H1 (cell line): Measurements from ENCODE around the gene CAMTA1. TPM values are rescaled to one million over a fixed set of nuclear protein-coding genes. Genes with fewer than 3 reads are reported as not detected.

ENCODE experiments used
- CTCF ChIA-PET: fragments of 300-600 bp; sonication (Branson Sonifier 250); formaldehyde crosslinking; loops from one replicate; lab custom pipeline; 2021; ENCODE audit not compliant: partially characterized antibody; lab: Charles Lee
- POLR2A ChIA-PET: fragments of 300-600 bp; sonication (Branson Sonifier 250); formaldehyde crosslinking; loops from one replicate; lab custom pipeline; 2021; ENCODE audit warnings: inconsistent platforms; ENCODE audit not compliant: partially characterized antibody; lab: Charles Lee
- DNase-seq, 2 experiments: peaks; one replicate each; pipeline versions ENCODE4 v3.0.0 to v3.0.0-alpha.2; 2010 to 2022; ENCODE audit warnings: low spot score in 2 of 2, low read depth in 1 of 2, mixed read lengths in 1 of 2
- FAIRE-seq: peaks from 2 replicates; lab custom pipeline; 2011; peaks lifted over from hg19 to GRCh38; lab: Jason Lieb, UNC
- H2AFZ ChIP-seq: 2 replicates; pipeline ENCODE4 v1.8.1; 2012; ENCODE audit warnings: low read length, inconsistent platforms
- H2AK5ac ChIP-seq: 2 replicates; pipeline ENCODE4 v1.6.1; 2013; ENCODE audit warnings: low read depth, low read length
- H2BK120ac ChIP-seq: replicated peaks from 2 replicates; pipeline ENCODE3; 2013; ENCODE audit warnings: low read depth, low read length, inconsistent platforms
- H2BK12ac ChIP-seq: 2 replicates; pipeline ENCODE4 v1.6.1; 2013; ENCODE audit warnings: low read depth, low read length
- H2BK15ac ChIP-seq: 2 replicates; pipeline ENCODE4 v1.6.1; 2013; ENCODE audit warnings: low read length
- H2BK20ac ChIP-seq: 2 replicates; pipeline ENCODE4 v1.6.1; 2013; ENCODE audit warnings: low read length
- H2BK5ac ChIP-seq: 2 replicates; pipeline ENCODE4 v1.6.1; 2013; ENCODE audit warnings: low read depth, low read length
- H3K14ac ChIP-seq: 2 replicates; pipeline ENCODE4 v1.6.1; 2013; ENCODE audit warnings: inconsistent platforms; ENCODE audit not compliant: insufficient read length
- H3K18ac ChIP-seq: 2 replicates; pipeline ENCODE4 v1.6.1; 2013; ENCODE audit warnings: low read length; ENCODE audit errors: extremely low read depth
- H3K23ac ChIP-seq: 2 replicates; pipeline ENCODE4 v1.6.1; 2013; ENCODE audit warnings: inconsistent platforms; ENCODE audit not compliant: insufficient read length
- H3K23me2 ChIP-seq: 2 replicates; pipeline ENCODE4 v1.6.1; 2013; ENCODE audit warnings: low read depth, low read length
- H3K27ac ChIP-seq: 2 replicates; pipeline ENCODE4 v1.6.1; 2011; ENCODE audit warnings: low read depth, low read length, inconsistent platforms
- H3K27me3 ChIP-seq, 4 experiments: replicated peaks in 1 of 4; 1 replicate in 1 of 4; 2 replicates in 3 of 4; pipeline versions ENCODE4 v1.6.1 to v1.8.1; 2011 to 2013; ENCODE audit warnings: low read length in 3 of 4, mild to moderate bottlenecking in 3 of 4, inconsistent platforms in 2 of 4, mixed read lengths in 2 of 4, moderate library complexity in 1 of 4; ENCODE audit not compliant: control insufficient read depth in 3 of 4, insufficient read depth in 3 of 4; ENCODE audit errors: extremely low read depth in 1 of 4
- H3K36me3 ChIP-seq, 4 experiments: 2 replicates each; pipeline versions ENCODE4 v1.6.1 to v1.8.1; 2011 to 2013; ENCODE audit warnings: mild to moderate bottlenecking in 4 of 4, low read length in 3 of 4, moderate library complexity in 2 of 4, control low read depth in 1 of 4, inconsistent platforms in 1 of 4; ENCODE audit not compliant: insufficient read depth in 4 of 4, control insufficient read depth in 2 of 4
- H3K4ac ChIP-seq: replicated peaks from 2 replicates; pipeline ENCODE3; 2013; ENCODE audit warnings: low read length, low read depth, mixed read lengths, inconsistent platforms; ENCODE audit not compliant: insufficient read length
- H3K4me1 ChIP-seq, 4 experiments: replicated peaks in 1 of 4; 1 replicate in 1 of 4; 2 replicates in 3 of 4; pipeline versions ENCODE4 v1.6.1 to v1.8.1; 2011 to 2013; ENCODE audit warnings: low read length in 3 of 4, inconsistent platforms in 2 of 4, mixed read lengths in 1 of 4; ENCODE audit not compliant: insufficient read depth in 4 of 4, control insufficient read depth in 3 of 4
- H3K4me2 ChIP-seq, 2 experiments: 2 replicates each; pipeline versions ENCODE4 v1.6.1 to v1.8.1; 2011 to 2013; ENCODE audit warnings: low read depth in 2 of 2, low read length in 2 of 2, control low read depth in 1 of 2, inconsistent platforms in 1 of 2, mild to moderate bottlenecking in 1 of 2; ENCODE audit not compliant: insufficient read depth in 1 of 2
- H3K4me3 ChIP-seq, 4 experiments: fragments of 200-600, 300-600 bp in 1 of 4; sonication (generic), shearing (Covaris generic), sonication (Bioruptor Twin) in 1 of 4; 2 replicates each; pipeline versions ENCODE4 v1.5.1 to v1.8.1; 2011 to 2016; ENCODE audit warnings: low read length in 4 of 4, low read depth in 3 of 4, control low read depth in 2 of 4, inconsistent platforms in 2 of 4, mild to moderate bottlenecking in 2 of 4, mixed read lengths in 1 of 4, moderate library complexity in 1 of 4; ENCODE audit not compliant: insufficient read depth in 2 of 4; ENCODE audit errors: extremely low read depth in 1 of 4
- H3K56ac ChIP-seq: replicated peaks from 2 replicates; pipeline ENCODE3; 2013; ENCODE audit warnings: low read depth, mild to moderate bottlenecking, mixed read lengths, low read length, inconsistent platforms; ENCODE audit not compliant: insufficient read length
- H3K79me1 ChIP-seq: 2 replicates; pipeline ENCODE4 v1.6.1; 2013; ENCODE audit warnings: low read depth, low read length, control low read depth
- H3K79me2 ChIP-seq, 2 experiments: 2 replicates each; pipeline versions ENCODE4 v1.6.1 to v1.8.1; 2012 to 2013; ENCODE audit warnings: low read length in 2 of 2, mild to moderate bottlenecking in 2 of 2, inconsistent platforms in 1 of 2; ENCODE audit not compliant: insufficient read depth in 2 of 2, control insufficient read depth in 1 of 2
- H3K9ac ChIP-seq, 4 experiments: replicated peaks in 1 of 4; 1 replicate in 1 of 4; 2 replicates in 3 of 4; pipeline versions ENCODE4 v1.6.1 to v1.8.1; 2011 to 2013; ENCODE audit warnings: low read depth in 3 of 4, low read length in 3 of 4, control low read depth in 2 of 4, mild to moderate bottlenecking in 2 of 4, moderate library complexity in 2 of 4, inconsistent platforms in 1 of 4; ENCODE audit errors: extremely low read depth in 1 of 4
- H3K9me3 ChIP-seq, 2 experiments: 2 replicates each; pipeline versions ENCODE4 v1.6.1 to v1.8.1; 2012 to 2013; ENCODE audit warnings: mild to moderate bottlenecking in 2 of 2, moderate library complexity in 2 of 2, control low read depth in 1 of 2, inconsistent platforms in 1 of 2, low read depth in 1 of 2, low read length in 1 of 2, mixed read lengths in 1 of 2; ENCODE audit not compliant: insufficient read depth in 2 of 2
- H4K20me1 ChIP-seq, 2 experiments: replicated peaks in 1 of 2; 2 replicates each; pipeline versions ENCODE3 to v1.8.1; 2011 to 2013; ENCODE audit warnings: inconsistent platforms in 2 of 2, low read length in 2 of 2, mild to moderate bottlenecking in 1 of 2; ENCODE audit not compliant: insufficient read depth in 2 of 2, control insufficient read depth in 1 of 2
- H4K5ac ChIP-seq: 2 replicates; pipeline ENCODE4 v1.6.1; 2013; ENCODE audit warnings: low read length, low read depth, mixed read lengths, inconsistent platforms; ENCODE audit not compliant: insufficient read length
- H4K8ac ChIP-seq: 2 replicates; pipeline ENCODE4 v1.8.0; 2013; ENCODE audit warnings: mild to moderate bottlenecking, moderate library complexity, low read length, inconsistent platforms; ENCODE audit not compliant: insufficient read depth; ENCODE audit errors: extremely low read depth
- H4K91ac ChIP-seq: replicated peaks from 2 replicates; pipeline ENCODE3; 2013; ENCODE audit warnings: low read length, mixed read lengths, inconsistent platforms; ENCODE audit not compliant: insufficient read length
- HDAC2 ChIP-seq, 2 experiments: fragments of 300-600 bp in 1 of 2; sonication (generic) in 1 of 2; IDR thresholded peaks; 2 replicates each; pipeline ENCODE4 v1.6.1; 2011 to 2012; ENCODE audit warnings: low read depth in 2 of 2, low read length in 2 of 2, mild to moderate bottlenecking in 2 of 2, moderate library complexity in 2 of 2, borderline replicate concordance in 1 of 2, inconsistent platforms in 1 of 2
- HDAC6 ChIP-seq: IDR thresholded peaks from one replicate; pipeline ENCODE4 v1.7.1; 2012; ENCODE audit warnings: low read depth, mild to moderate bottlenecking, inconsistent platforms, low read length, moderate library complexity
- PHF8 ChIP-seq: fragments of 200-600 bp; sonication (generic); conservative IDR thresholded peaks from 2 replicates; pipeline ENCODE4 v1.7.1; 2012; ENCODE audit warnings: low read depth, mild to moderate bottlenecking, inconsistent platforms, low read length, moderate library complexity
- POLR2A ChIP-seq, 2 experiments: IDR thresholded peaks; 1 replicate in 1 of 2; 2 replicates in 1 of 2; pipeline ENCODE4 v1.6.1; 2011; ENCODE audit warnings: low read depth in 2 of 2, low read length in 2 of 2, mild to moderate bottlenecking in 2 of 2; ENCODE audit errors: control extremely low read depth in 1 of 2
- RFX5 ChIP-seq: IDR thresholded peaks from 2 replicates; pipeline ENCODE4 v1.6.1; 2011; ENCODE audit warnings: low read depth, low read length, improper control_type of control experiment, borderline replicate concordance
- RNF2 ChIP-seq: fragments of 200-900, 300-1000 bp; sonication (generic); IDR thresholded peaks from 2 replicates; pipeline ENCODE4 v1.7.1; 2016; ENCODE audit warnings: borderline replicate concordance, low read depth, mild to moderate bottlenecking, antibody characterized with exemption, low read length; ENCODE audit not compliant: poor library complexity, severe bottlenecking; ENCODE audit errors: missing control alignments
- SAP30 ChIP-seq: fragments of 300-600 bp; sonication (generic); IDR thresholded peaks from 2 replicates; pipeline ENCODE4 v1.7.1; 2012; ENCODE audit warnings: low read length, moderate library complexity, mild to moderate bottlenecking, inconsistent platforms; ENCODE audit not compliant: insufficient read depth, insufficient replicate concordance
- TAF1 ChIP-seq: IDR thresholded peaks from 2 replicates; pipeline ENCODE4 v1.6.1; 2011; ENCODE audit warnings: mild to moderate bottlenecking, low read depth, low read length
- YY1 ChIP-seq: IDR thresholded peaks from 2 replicates; pipeline ENCODE4 v1.6.1; 2011; ENCODE audit warnings: low read depth, mild to moderate bottlenecking, low read length
- WGBS, 2 experiments: shearing (Covaris generic) in 1 of 2; methylation state at CpG; one replicate each; pipeline versions ENCODE4 v1.1.6 to v1.1.7; 2013 to 2015; ENCODE audit warnings: low lambda C conversion rate in 2 of 2, mixed read lengths in 2 of 2, inconsistent platforms in 1 of 2, low coverage in 1 of 2, missing lambda C conversion rate in 1 of 2; ENCODE audit not compliant: insufficient replicate concordance in 2 of 2, insufficient coverage in 1 of 2, insufficient read length in 1 of 2; ENCODE audit errors: extremely low coverage in 1 of 2, missing lambda C conversion rate in 1 of 2; 5-methylcytosine and 5-hydroxymethylcytosine counted together
- polyA plus RNA-seq, 7 experiments: library from polyadenylated mRNA; depleted of rRNA in 3 of 7; stranded (reverse) in 5 of 7; unstranded in 2 of 7; fragments of >200 nt in 5 of 7; fragments of 200-250 nt in 2 of 7; gene quantifications; 1 replicate in 5 of 7; 2 replicates in 1 of 7; 4 replicates in 1 of 7; pipeline versions ENCODE4 v1.2.1 to v1.2.3, GENCODE V29; 2011 to 2013; ENCODE audit warnings: missing spikeins in 2 of 7, mixed read lengths in 2 of 7
- total RNA-seq: library from RNA; stranded (reverse); fragmentation: NEBNext Ultra II Directional; extraction: Animal tissue kit (Norgen Biotek cat#: 25700); gene quantifications from 2 replicates; pipeline ENCODE4 v1.2.1, GENCODE V29; 2021
- TF ChIP-seq, protein P1 (sequence below): IDR thresholded peaks from 2 replicates; pipeline ENCODE4 v1.6.1; 2012; ENCODE audit warnings: inconsistent platforms

CAMTA1 gene
- total and polyA plus RNA-seq, 2 of the 8 experiments (the other 6 are each of a cell fraction or from before 2014, with no cell fraction given): 65.0 to 119 TPM

DNA sequence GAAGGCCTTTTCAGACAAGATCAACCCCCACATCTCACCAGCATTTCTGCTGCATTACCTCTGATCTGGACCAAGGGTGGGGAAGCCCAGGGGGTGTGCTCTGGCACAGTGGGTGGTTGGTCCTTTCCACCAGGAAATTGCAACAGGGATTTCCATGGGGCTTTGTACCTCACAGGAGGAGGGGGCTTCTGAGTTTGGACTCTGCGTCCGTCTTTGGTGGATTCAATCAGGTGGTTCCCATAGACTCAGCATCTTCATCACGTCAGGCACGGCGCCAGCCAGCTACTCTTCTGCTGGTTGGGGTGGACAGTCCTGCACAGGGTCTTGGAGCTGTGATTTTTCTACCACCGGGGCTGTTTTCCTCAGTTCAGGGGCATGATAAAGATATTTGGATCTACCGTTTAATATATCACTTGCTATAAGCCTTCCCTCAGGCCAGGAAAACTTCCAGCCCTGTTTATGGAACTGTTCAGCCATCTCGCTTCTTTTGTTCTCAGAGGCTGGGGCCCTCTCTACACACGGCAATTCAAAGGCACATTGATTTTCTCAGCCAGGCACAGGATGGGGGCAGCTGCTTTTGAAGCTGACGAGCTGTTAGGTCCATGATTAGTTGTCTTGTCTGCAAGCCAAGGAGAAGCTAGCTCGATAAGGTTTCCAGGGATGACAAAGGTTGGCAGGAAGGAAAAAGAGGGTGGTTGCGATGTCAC lies 467.3 kb downstream of the CAMTA1 start:
- Histone ChIP-seq H2BK5ac (no peak overlapping the region), H3K36me3 (no peaks in the 10 kb centered on the region), H3K9me3 (no peaks in the 10 kb centered on the region), H3K4me1 (peaks cover 0 to 8% (median 5%) of the 10 kb centered on the region in 4 experiments; a peak in 4 of 7 replicates), H3K56ac (no peak overlapping the region), H3K14ac (no peak overlapping the region), H3K4ac (no peak overlapping the region), H3K27ac (no peak overlapping the region), H4K91ac (no peak overlapping the region), H3K23me2 (no peaks in the 10 kb centered on the region), H4K5ac (no peak overlapping the region), H3K27me3 (no peaks in the 10 kb centered on the region), H3K4me2 (no peak overlapping the region), H3K79me1 (no peaks in the 10 kb centered on the region), H2BK120ac (no peak overlapping the region), H3K79me2 (no peaks in the 10 kb centered on the region), H3K23ac (no peak overlapping the region), H3K9ac (no peak overlapping the region), H2AFZ (no peak overlapping the region), H4K8ac (peak overlapping the region; percentile 19; the same call in 1 of the 2 replicates), H2BK20ac (no peak overlapping the region), H4K20me1 (no peaks in the 10 kb centered on the region), H2BK15ac (no peak overlapping the region), H3K4me3 (no peak overlapping the region), H3K18ac (no peak overlapping the region), H2AK5ac (no peak overlapping the region), H2BK12ac (no peak overlapping the region)
- CTCF ChIA-PET: interaction anchor here (1.1 to 1.5 kb wide), 3 partner anchors 9 to 94 kb away, joined by 3 to 5 read pairs (median 3); no protein-coding TSS in a partner anchor
- no peak for DNase-seq
- FAIRE-seq: no peak
- POLR2A ChIA-PET: no interaction called here
- WGBS, 2 experiments: 89% methylated on average over 12 of the region's 12 CpGs; no CpG with 5 or more reads in 1 of the 2 experiments
- TF ChIP-seq, protein P1, sequence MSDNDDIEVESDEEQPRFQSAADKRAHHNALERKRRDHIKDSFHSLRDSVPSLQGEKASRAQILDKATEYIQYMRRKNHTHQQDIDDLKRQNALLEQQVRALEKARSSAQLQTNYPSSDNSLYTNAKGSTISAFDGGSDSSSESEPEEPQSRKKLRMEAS: no peak
- TF ChIP-seq POLR2A (IDR thresholded peaks at IDR 0.05; ENCODE audit: control extremely low read depth in 1 of 2, low read depth in 2 of 2, low read length in 2 of 2) (no peak), SAP30 (no peak), HDAC6 (no peak), TAF1 (no peak), HDAC2 (IDR thresholded peaks at IDR 0.05; ENCODE audit: borderline replicate concordance in 1 of 2, low read depth in 2 of 2, low read length in 2 of 2) (no peak), RFX5 (no peak), PHF8 (no peak), RNF2 (no peak), YY1 (no peak)
